Glutamatergic neuron (in vitro differentiated cells): ENCODE measurements around the gene ARX. TPM values are rescaled to one million over a fixed set of nuclear protein-coding genes. Genes with fewer than 3 reads are reported as not detected.

Experiments
- DNase-seq: peaks from one replicate; pipeline ENCODE4 v3.0.0; 2022
- H3K27ac Mint-ChIP-seq: one replicate; pipeline ENCODE4 v1.8.0; 2020; ENCODE audit warnings: mild to moderate bottlenecking, mixed read lengths, inconsistent platforms; ENCODE audit not compliant: unreplicated experiment
- H3K27me3 Mint-ChIP-seq: one replicate; pipeline ENCODE4 v1.8.0; 2020; ENCODE audit warnings: mild to moderate bottlenecking, moderate library complexity, mixed read lengths, inconsistent platforms; ENCODE audit not compliant: unreplicated experiment
- H3K36me3 Mint-ChIP-seq: one replicate; pipeline ENCODE4 v1.8.0; 2020; ENCODE audit warnings: mild to moderate bottlenecking, mixed read lengths, inconsistent platforms; ENCODE audit not compliant: unreplicated experiment
- H3K4me1 Mint-ChIP-seq: one replicate; pipeline ENCODE4 v1.8.0; 2020; ENCODE audit warnings: mild to moderate bottlenecking, low read depth, mixed read lengths, inconsistent platforms; ENCODE audit not compliant: unreplicated experiment
- H3K4me3 Mint-ChIP-seq: one replicate; pipeline ENCODE4 v1.8.0; 2020; ENCODE audit warnings: mild to moderate bottlenecking, mixed read lengths, inconsistent platforms; ENCODE audit not compliant: unreplicated experiment
- H3K9me3 Mint-ChIP-seq: one replicate; pipeline ENCODE4 v1.8.0; 2020; ENCODE audit warnings: mild to moderate bottlenecking, moderate library complexity, mixed read lengths, inconsistent platforms; ENCODE audit not compliant: unreplicated experiment
- CTCF ChIP-seq: fragments of 200-600 bp; sonication (generic); IDR thresholded peaks from one replicate; pipeline ENCODE4 v1.5.0; 2021; ENCODE audit not compliant: partially characterized antibody, unreplicated experiment
- total RNA-seq: library from RNA; stranded (reverse); fragmentation: NEBNext Ultra II Directional; extraction: Animal tissue kit (Norgen Biotek cat#: 25700); gene quantifications from one replicate; pipeline ENCODE4 v1.2.1, GENCODE V29; 2021; ENCODE audit not compliant: unreplicated experiment

Gene ARX
- total RNA-seq, 1 donor from 2014 or later: 0.98 TPM

GRCh38 chrX:25020905-25021449 lies 5.2 kb upstream of the ARX start:
- Mint-ChIP-seq H3K4me3 (peak overlapping the region; percentile 64), H3K27ac (no peak overlapping the region), H3K4me1 (peaks cover 22% of the 10 kb centered on the region), H3K9me3 (peaks cover 8% of the 10 kb centered on the region), H3K36me3 (no peaks in the 10 kb centered on the region), H3K27me3 (peaks cover 6% of the 10 kb centered on the region)
- DNase-seq: peak; percentile 60
- peak; percentile 83 for TF ChIP-seq CTCF

GRCh38 chrX:25020391-25020904 lies 4.7 kb upstream of the ARX start:
- H3K9me3 Mint-ChIP-seq: peaks cover 9% of the 10 kb centered on the region
- no peak overlapping the region for H3K27ac Mint-ChIP-seq
- no peak for TF ChIP-seq CTCF
- no peak for DNase-seq
- H3K27me3 Mint-ChIP-seq: peaks cover 6% of the 10 kb centered on the region
- H3K4me1 Mint-ChIP-seq: peaks cover 22% of the 10 kb centered on the region
- H3K36me3 Mint-ChIP-seq: no peaks in the 10 kb centered on the region
- peak overlapping the region; percentile 57 for H3K4me3 Mint-ChIP-seq

- no peak overlapping the region for H3K27ac Mint-ChIP-seq
- H3K4me3 Mint-ChIP-seq: peak overlapping the region; percentile 57
- H3K36me3 Mint-ChIP-seq: no peaks in the 10 kb centered on the region
- TF ChIP-seq CTCF: no peak
- peaks cover 9% of the 10 kb centered on the region for H3K9me3 Mint-ChIP-seq
- peaks cover 22% of the 10 kb centered on the region for H3K4me1 Mint-ChIP-seq
- peaks cover 6% of the 10 kb centered on the region for H3K27me3 Mint-ChIP-seq
- no peak for DNase-seq
Observed at GRCh38 chrX:25019707-25020390, 4.1 kb upstream of the ARX start.

- TF ChIP-seq CTCF: no peak
- H3K36me3 Mint-ChIP-seq: no peaks in the 10 kb centered on the region
- peaks cover 11% of the 10 kb centered on the region for H3K9me3 Mint-ChIP-seq
- H3K27me3 Mint-ChIP-seq: peaks cover 8% of the 10 kb centered on the region
- peaks cover 15% of the 10 kb centered on the region for H3K4me1 Mint-ChIP-seq
- H3K27ac Mint-ChIP-seq: no peak overlapping the region
- H3K4me3 Mint-ChIP-seq: no peak overlapping the region
- no peak for DNase-seq
Observed at GRCh38 chrX:25018682-25019081, 2.9 kb upstream of the ARX start.

GRCh38 chrX:25017667-25018247 lies 2.0 kb upstream of the ARX start:
- DNase-seq: no peak
- Mint-ChIP-seq H3K27me3 (peaks cover 8% of the 10 kb centered on the region), H3K4me3 (peak overlapping the region; percentile 88), H3K36me3 (no peaks in the 10 kb centered on the region), H3K9me3 (peaks cover 11% of the 10 kb centered on the region), H3K27ac (no peak overlapping the region), H3K4me1 (peaks cover 12% of the 10 kb centered on the region)
- no peak for TF ChIP-seq CTCF
